ENCODE results near the gene RAB5A. TPM values are rescaled to one million over a fixed set of nuclear protein-coding genes. Genes with fewer than 3 reads are reported as not detected.
"Not testable (repeated sequence)": the region's sequence is repeated elsewhere in the genome, so short reads cannot be mapped to it uniquely, and the experiment has no call there.

Gene RAB5A
- total RNA-seq, 1 experiment from 2014 or later, result 75.4 TPM

- CTCF ChIA-PET, result no interaction called here
- BruUV-seq (replicated peaks), result no TSS peak
- H3K36me3 Mint-ChIP-seq (ENCODE audit: insufficient read depth, unreplicated experiment), result no peaks in the 10 kb centered on the region
- no peaks in the 10 kb centered on the region for H3K27me3 Mint-ChIP-seq (ENCODE audit: unreplicated experiment)
- H3K4me3 Mint-ChIP-seq (ENCODE audit: low read depth, unreplicated experiment), result no peak within 1 kb of the TSS
- no peak within 1 kb of the TSS for H3K27ac Mint-ChIP-seq (ENCODE audit: unreplicated experiment)
- intact Hi-C loops (cut with micrococcal nuclease; ENCODE audit: unreplicated experiment), result no loop called here
- H3K9me3 Mint-ChIP-seq (ENCODE audit: low read depth, unreplicated experiment), result no peaks in the 10 kb centered on the region
- TF ChIP-seq CTCF (IDR thresholded peaks at IDR 0.05; ENCODE audit: unreplicated experiment), result no peak
- no peak for DNase-seq
- no peaks in the 10 kb centered on the region for H3K4me1 Mint-ChIP-seq (ENCODE audit: low read depth, unreplicated experiment)
Measured at GRCh38 chr3:20012164-20012563, 65.3 kb downstream of the RAB5A start, which contains the start of gene PP2D1. Gene PP2D1, minus strand, starts transcription at chr3:20012264. Its CDS starts 192 bp downstream, at chr3:20012072.

GRCh38 chr3:20013396-20013795 lies 66.5 kb downstream of the RAB5A start:
- intact Hi-C loops (cut with micrococcal nuclease; ENCODE audit: unreplicated experiment), result no loop called here
- no peaks in the 10 kb centered on the region for H3K36me3 Mint-ChIP-seq (ENCODE audit: insufficient read depth, unreplicated experiment)
- H3K4me1 Mint-ChIP-seq (ENCODE audit: low read depth, unreplicated experiment), result no peaks in the 10 kb centered on the region
- CTCF ChIA-PET, result no interaction called here
- no peak overlapping the region for H3K4me3 Mint-ChIP-seq (ENCODE audit: low read depth, unreplicated experiment)
- no peaks in the 10 kb centered on the region for H3K27me3 Mint-ChIP-seq (ENCODE audit: unreplicated experiment)
- TF ChIP-seq CTCF (IDR thresholded peaks at IDR 0.05; ENCODE audit: unreplicated experiment), result no peak
- BruUV-seq (replicated peaks), result no TSS peak
- H3K27ac Mint-ChIP-seq (ENCODE audit: unreplicated experiment), result no peak overlapping the region
- no peak for DNase-seq
- no peaks in the 10 kb centered on the region for H3K9me3 Mint-ChIP-seq (ENCODE audit: low read depth, unreplicated experiment)

- TF ChIP-seq CTCF (IDR thresholded peaks at IDR 0.05; ENCODE audit: unreplicated experiment), result no peak
- Mint-ChIP-seq H3K36me3 (ENCODE audit: insufficient read depth, unreplicated experiment) (no peaks in the 10 kb centered on the region), H3K9me3 (ENCODE audit: low read depth, unreplicated experiment) (no peaks in the 10 kb centered on the region), H3K27me3 (ENCODE audit: unreplicated experiment) (no peaks in the 10 kb centered on the region), H3K27ac (ENCODE audit: unreplicated experiment) (no peak overlapping the region), H3K4me1 (ENCODE audit: low read depth, unreplicated experiment) (no peaks in the 10 kb centered on the region), H3K4me3 (ENCODE audit: low read depth, unreplicated experiment) (no peak overlapping the region)
- DNase-seq, result no peak
- CTCF ChIA-PET, result no interaction called here
- BruUV-seq (replicated peaks), result no TSS peak
- intact Hi-C loops (cut with micrococcal nuclease; ENCODE audit: unreplicated experiment), result no loop called here
Measured at GRCh38 chr3:20015525-20015924, 68.6 kb downstream of the RAB5A start.

GRCh38 chr3:20016076-20016475 lies 69.2 kb downstream of the RAB5A start:
- BruUV-seq (replicated peaks); H3K27ac Mint-ChIP-seq (ENCODE audit: unreplicated experiment); H3K9me3 Mint-ChIP-seq (ENCODE audit: low read depth, unreplicated experiment); H3K4me1 Mint-ChIP-seq (ENCODE audit: low read depth, unreplicated experiment); H3K36me3 Mint-ChIP-seq (ENCODE audit: insufficient read depth, unreplicated experiment); intact Hi-C loops (cut with micrococcal nuclease; ENCODE audit: unreplicated experiment); CTCF ChIA-PET; DNase-seq; H3K4me3 Mint-ChIP-seq (ENCODE audit: low read depth, unreplicated experiment); H3K27me3 Mint-ChIP-seq (ENCODE audit: unreplicated experiment): not testable (repeated sequence)

- BruUV-seq (replicated peaks), result no TSS peak
- H3K27ac Mint-ChIP-seq (ENCODE audit: unreplicated experiment), result no peak overlapping the region
- no peaks in the 10 kb centered on the region for H3K9me3 Mint-ChIP-seq (ENCODE audit: low read depth, unreplicated experiment)
- H3K4me1 Mint-ChIP-seq (ENCODE audit: low read depth, unreplicated experiment), result peaks cover 16% of the 10 kb centered on the region
- no peak overlapping the region for H3K4me3 Mint-ChIP-seq (ENCODE audit: low read depth, unreplicated experiment)
- H3K27me3 Mint-ChIP-seq (ENCODE audit: unreplicated experiment), result no peaks in the 10 kb centered on the region
- intact Hi-C loops (cut with micrococcal nuclease; ENCODE audit: unreplicated experiment), result no loop called here
- CTCF ChIA-PET, result interaction anchor here (0.9 kb wide), 1 partner anchor 75 kb away, joined by 3 read pairs; no protein-coding TSS in a partner anchor
- no peak for DNase-seq
- no peaks in the 10 kb centered on the region for H3K36me3 Mint-ChIP-seq (ENCODE audit: insufficient read depth, unreplicated experiment)
- no peak for TF ChIP-seq CTCF (IDR thresholded peaks at IDR 0.05; ENCODE audit: unreplicated experiment)
Measured at GRCh38 chr3:20022954-20023622, 76.2 kb downstream of the RAB5A start.

Measured in Calu3 (cell line).